ENCODE results near the gene BCL3. TPM values are rescaled to one million over a fixed set of nuclear protein-coding genes. Genes with fewer than 3 reads are reported as not detected.
"Not testable (repeated sequence)": the region's sequence is repeated elsewhere in the genome, so short reads cannot be mapped to it uniquely, and the experiment has no call there.

BCL3 gene
- total RNA-seq, 4 donors from 2014 or later: 13.2 to 37.7 (median 16.4) TPM

DNA sequence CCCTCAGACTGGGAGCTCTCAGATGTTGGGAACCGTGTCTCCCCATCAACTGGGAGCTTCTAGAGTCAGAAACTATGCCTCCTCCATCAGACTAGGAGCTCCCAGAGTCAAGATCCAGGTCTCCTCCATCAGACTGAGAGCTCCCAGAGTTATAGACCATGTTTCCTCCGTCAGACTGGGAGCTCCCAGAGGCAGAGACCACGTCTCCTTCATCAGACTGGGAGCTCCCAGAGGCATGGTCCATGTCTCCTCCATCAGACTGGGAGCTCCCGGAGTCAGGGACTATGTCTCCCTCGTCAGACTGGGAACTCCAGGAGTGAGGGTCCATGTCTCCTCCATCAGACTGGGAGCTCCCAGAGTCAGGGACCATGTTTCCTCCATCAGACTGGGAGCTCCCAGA is 39.6 kb upstream of the BCL3 start:
- H3K9me3 ChIP-seq: no peaks in the 10 kb centered on the region
- WGBS, 2 donors (ENCODE audit: low coverage in 1 of 2): 80% methylated on average over 2 of the region's 5 CpGs; no CpG with 5 or more reads in 1 of the 2 donors
- H3K27ac ChIP-seq: no peak overlapping the region
- no peaks in the 10 kb centered on the region for H3K27me3 ChIP-seq
- no peak for TF ChIP-seq POLR2AphosphoS5 (IDR thresholded peaks at IDR 0.05)
- no peak overlapping the region for H3K4me3 ChIP-seq
- ATAC-seq: no peak
- H3K4me1 ChIP-seq: no peaks in the 10 kb centered on the region
- H3K36me3 ChIP-seq: no peaks in the 10 kb centered on the region

- not testable (repeated sequence) for H3K27ac ChIP-seq, H3K4me1 ChIP-seq, ATAC-seq, H3K9me3 ChIP-seq, H3K27me3 ChIP-seq, H3K36me3 ChIP-seq, H3K4me3 ChIP-seq
- WGBS, 2 donors (ENCODE audit: low coverage in 1 of 2): no CpG with 5 or more reads among the region's 4 CpGs
Measured at GRCh38 chr19:44709434-44710266, 38.9 kb upstream of the BCL3 start.

GRCh38 chr19:44710483-44710882 is 38.0 kb upstream of the BCL3 start:
- WGBS, 2 donors (ENCODE audit: low coverage in 1 of 2): 64 to 85% methylated on average over 5 to 7 of the region's 14 CpGs
- no peak for ATAC-seq
- TF ChIP-seq CTCF (IDR thresholded peaks at IDR 0.05): no peak
- no peak for TF ChIP-seq POLR2AphosphoS5 (IDR thresholded peaks at IDR 0.05)
- TF ChIP-seq POLR2A (IDR thresholded peaks at IDR 0.05): no peak
- TF ChIP-seq EP300 (IDR thresholded peaks at IDR 0.05): no peak

GRCh38 chr19:44712864-44713515 is 35.5 kb upstream of the BCL3 start:
- no peaks in the 10 kb centered on the region for H3K27me3 ChIP-seq
- ATAC-seq: no peak
- peaks cover 0 to 3% (median 0%) of the 10 kb centered on the region in 3 donors for H3K4me1 ChIP-seq
- no peak overlapping the region for H3K27ac ChIP-seq
- H3K4me3 ChIP-seq: no peak overlapping the region
- peaks cover 0 to 8% (median 0%) of the 10 kb centered on the region in 3 donors for H3K9me3 ChIP-seq
- TF ChIP-seq POLR2AphosphoS5 (IDR thresholded peaks at IDR 0.05) (no peak), POLR2A (IDR thresholded peaks at IDR 0.05) (no peak), CTCF (IDR thresholded peaks at IDR 0.05) (no peak), EP300 (IDR thresholded peaks at IDR 0.05) (no peak)
- H3K36me3 ChIP-seq: no peaks in the 10 kb centered on the region
- WGBS, 2 donors (ENCODE audit: low coverage in 1 of 2): 38 to 75% methylated on average over 4 of the region's 4 CpGs

More at GRCh38 chr19:44710483-44710882, 38.0 kb upstream of the BCL3 start:
- no peaks in the 10 kb centered on the region for H3K27me3 ChIP-seq
- H3K36me3 ChIP-seq: no peaks in the 10 kb centered on the region
- H3K4me1 ChIP-seq: no peaks in the 10 kb centered on the region
- H3K9me3 ChIP-seq: peaks cover 0 to 8% (median 0%) of the 10 kb centered on the region in 3 donors
- no peak overlapping the region for H3K4me3 ChIP-seq
- no peak overlapping the region for H3K27ac ChIP-seq

GRCh38 chr19:44714597-44715169 is 33.8 kb upstream of the BCL3 start:
- H3K4me1 ChIP-seq: peaks cover 0 to 19% (median 12%) of the 10 kb centered on the region in 3 donors
- no peak overlapping the region for H3K4me3 ChIP-seq
- TF ChIP-seq POLR2AphosphoS5 (IDR thresholded peaks at IDR 0.05) (no peak), CTCF (IDR thresholded peaks at IDR 0.05) (no peak), EP300 (IDR thresholded peaks at IDR 0.05) (no peak), POLR2A (IDR thresholded peaks at IDR 0.05) (no peak)
- no peaks in the 10 kb centered on the region for H3K27me3 ChIP-seq
- H3K36me3 ChIP-seq: no peaks in the 10 kb centered on the region
- peaks cover 0 to 8% (median 0%) of the 10 kb centered on the region in 3 donors for H3K9me3 ChIP-seq
- ATAC-seq: no peak
- WGBS, 2 donors (ENCODE audit: low coverage in 1 of 2): 0% methylated on average over 1 of the region's 2 CpGs
- no peak overlapping the region for H3K27ac ChIP-seq
